H1 (cell line): ENCODE results near the gene NEK4. TPM values are rescaled to one million over a fixed set of nuclear protein-coding genes. Genes with fewer than 3 reads are reported as not detected.

Experiments
- CTCF ChIA-PET: fragments of 300-600 bp; sonication (Branson Sonifier 250); formaldehyde crosslinking; loops from one replicate; lab custom pipeline; 2021; ENCODE audit not compliant: partially characterized antibody; lab: Charles Lee
- POLR2A ChIA-PET: fragments of 300-600 bp; sonication (Branson Sonifier 250); formaldehyde crosslinking; loops from one replicate; lab custom pipeline; 2021; ENCODE audit warnings: inconsistent platforms; ENCODE audit not compliant: partially characterized antibody; lab: Charles Lee
- DNase-seq, 2 experiments: peaks; one replicate each; pipeline versions ENCODE4 v3.0.0 to v3.0.0-alpha.2; 2010 to 2022; ENCODE audit warnings: low spot score in 2 of 2, low read depth in 1 of 2, mixed read lengths in 1 of 2
- FAIRE-seq: peaks from 2 replicates; lab custom pipeline; 2011; peaks lifted over from hg19 to GRCh38; lab: Jason Lieb, UNC
- H2AFZ ChIP-seq: 2 replicates; pipeline ENCODE4 v1.8.1; 2012; ENCODE audit warnings: low read length, inconsistent platforms
- H2AK5ac ChIP-seq: 2 replicates; pipeline ENCODE4 v1.6.1; 2013; ENCODE audit warnings: low read depth, low read length
- H2BK120ac ChIP-seq: replicated peaks from 2 replicates; pipeline ENCODE3; 2013; ENCODE audit warnings: low read depth, low read length, inconsistent platforms
- H2BK12ac ChIP-seq: 2 replicates; pipeline ENCODE4 v1.6.1; 2013; ENCODE audit warnings: low read depth, low read length
- H2BK15ac ChIP-seq: 2 replicates; pipeline ENCODE4 v1.6.1; 2013; ENCODE audit warnings: low read length
- H2BK20ac ChIP-seq: 2 replicates; pipeline ENCODE4 v1.6.1; 2013; ENCODE audit warnings: low read length
- H2BK5ac ChIP-seq: 2 replicates; pipeline ENCODE4 v1.6.1; 2013; ENCODE audit warnings: low read depth, low read length
- H3K14ac ChIP-seq: 2 replicates; pipeline ENCODE4 v1.6.1; 2013; ENCODE audit warnings: inconsistent platforms; ENCODE audit not compliant: insufficient read length
- H3K18ac ChIP-seq: 2 replicates; pipeline ENCODE4 v1.6.1; 2013; ENCODE audit warnings: low read length; ENCODE audit errors: extremely low read depth
- H3K23ac ChIP-seq: 2 replicates; pipeline ENCODE4 v1.6.1; 2013; ENCODE audit warnings: inconsistent platforms; ENCODE audit not compliant: insufficient read length
- H3K23me2 ChIP-seq: 2 replicates; pipeline ENCODE4 v1.6.1; 2013; ENCODE audit warnings: low read depth, low read length
- H3K27ac ChIP-seq: 2 replicates; pipeline ENCODE4 v1.6.1; 2011; ENCODE audit warnings: low read depth, low read length, inconsistent platforms
- H3K27me3 ChIP-seq, 4 experiments: replicated peaks in 1 of 4; 1 replicate in 1 of 4; 2 replicates in 3 of 4; pipeline versions ENCODE4 v1.6.1 to v1.8.1; 2011 to 2013; ENCODE audit warnings: low read length in 3 of 4, mild to moderate bottlenecking in 3 of 4, inconsistent platforms in 2 of 4, mixed read lengths in 2 of 4, moderate library complexity in 1 of 4; ENCODE audit not compliant: control insufficient read depth in 3 of 4, insufficient read depth in 3 of 4; ENCODE audit errors: extremely low read depth in 1 of 4
- H3K36me3 ChIP-seq, 4 experiments: 2 replicates each; pipeline versions ENCODE4 v1.6.1 to v1.8.1; 2011 to 2013; ENCODE audit warnings: mild to moderate bottlenecking in 4 of 4, low read length in 3 of 4, moderate library complexity in 2 of 4, control low read depth in 1 of 4, inconsistent platforms in 1 of 4; ENCODE audit not compliant: insufficient read depth in 4 of 4, control insufficient read depth in 2 of 4
- H3K4ac ChIP-seq: replicated peaks from 2 replicates; pipeline ENCODE3; 2013; ENCODE audit warnings: low read length, low read depth, mixed read lengths, inconsistent platforms; ENCODE audit not compliant: insufficient read length
- H3K4me1 ChIP-seq, 4 experiments: replicated peaks in 1 of 4; 1 replicate in 1 of 4; 2 replicates in 3 of 4; pipeline versions ENCODE4 v1.6.1 to v1.8.1; 2011 to 2013; ENCODE audit warnings: low read length in 3 of 4, inconsistent platforms in 2 of 4, mixed read lengths in 1 of 4; ENCODE audit not compliant: insufficient read depth in 4 of 4, control insufficient read depth in 3 of 4
- H3K4me2 ChIP-seq, 2 experiments: 2 replicates each; pipeline versions ENCODE4 v1.6.1 to v1.8.1; 2011 to 2013; ENCODE audit warnings: low read depth in 2 of 2, low read length in 2 of 2, control low read depth in 1 of 2, inconsistent platforms in 1 of 2, mild to moderate bottlenecking in 1 of 2; ENCODE audit not compliant: insufficient read depth in 1 of 2
- H3K4me3 ChIP-seq, 4 experiments: fragments of 200-600, 300-600 bp in 1 of 4; sonication (generic), shearing (Covaris generic), sonication (Bioruptor Twin) in 1 of 4; 2 replicates each; pipeline versions ENCODE4 v1.5.1 to v1.8.1; 2011 to 2016; ENCODE audit warnings: low read length in 4 of 4, low read depth in 3 of 4, control low read depth in 2 of 4, inconsistent platforms in 2 of 4, mild to moderate bottlenecking in 2 of 4, mixed read lengths in 1 of 4, moderate library complexity in 1 of 4; ENCODE audit not compliant: insufficient read depth in 2 of 4; ENCODE audit errors: extremely low read depth in 1 of 4
- H3K56ac ChIP-seq: replicated peaks from 2 replicates; pipeline ENCODE3; 2013; ENCODE audit warnings: low read depth, mild to moderate bottlenecking, mixed read lengths, low read length, inconsistent platforms; ENCODE audit not compliant: insufficient read length
- H3K79me1 ChIP-seq: 2 replicates; pipeline ENCODE4 v1.6.1; 2013; ENCODE audit warnings: low read depth, low read length, control low read depth
- H3K79me2 ChIP-seq, 2 experiments: 2 replicates each; pipeline versions ENCODE4 v1.6.1 to v1.8.1; 2012 to 2013; ENCODE audit warnings: low read length in 2 of 2, mild to moderate bottlenecking in 2 of 2, inconsistent platforms in 1 of 2; ENCODE audit not compliant: insufficient read depth in 2 of 2, control insufficient read depth in 1 of 2
- H3K9ac ChIP-seq, 4 experiments: replicated peaks in 1 of 4; 1 replicate in 1 of 4; 2 replicates in 3 of 4; pipeline versions ENCODE4 v1.6.1 to v1.8.1; 2011 to 2013; ENCODE audit warnings: low read depth in 3 of 4, low read length in 3 of 4, control low read depth in 2 of 4, mild to moderate bottlenecking in 2 of 4, moderate library complexity in 2 of 4, inconsistent platforms in 1 of 4; ENCODE audit errors: extremely low read depth in 1 of 4
- H3K9me3 ChIP-seq, 2 experiments: 2 replicates each; pipeline versions ENCODE4 v1.6.1 to v1.8.1; 2012 to 2013; ENCODE audit warnings: mild to moderate bottlenecking in 2 of 2, moderate library complexity in 2 of 2, control low read depth in 1 of 2, inconsistent platforms in 1 of 2, low read depth in 1 of 2, low read length in 1 of 2, mixed read lengths in 1 of 2; ENCODE audit not compliant: insufficient read depth in 2 of 2
- H4K20me1 ChIP-seq, 2 experiments: replicated peaks in 1 of 2; 2 replicates each; pipeline versions ENCODE3 to v1.8.1; 2011 to 2013; ENCODE audit warnings: inconsistent platforms in 2 of 2, low read length in 2 of 2, mild to moderate bottlenecking in 1 of 2; ENCODE audit not compliant: insufficient read depth in 2 of 2, control insufficient read depth in 1 of 2
- H4K5ac ChIP-seq: 2 replicates; pipeline ENCODE4 v1.6.1; 2013; ENCODE audit warnings: low read length, low read depth, mixed read lengths, inconsistent platforms; ENCODE audit not compliant: insufficient read length
- H4K8ac ChIP-seq: 2 replicates; pipeline ENCODE4 v1.8.0; 2013; ENCODE audit warnings: mild to moderate bottlenecking, moderate library complexity, low read length, inconsistent platforms; ENCODE audit not compliant: insufficient read depth; ENCODE audit errors: extremely low read depth
- H4K91ac ChIP-seq: replicated peaks from 2 replicates; pipeline ENCODE3; 2013; ENCODE audit warnings: low read length, mixed read lengths, inconsistent platforms; ENCODE audit not compliant: insufficient read length
- CBX8 ChIP-seq: fragments of 300-800, 300-1000 bp; sonication (generic); IDR thresholded peaks from 2 replicates; pipeline ENCODE4 v1.7.1; 2016; ENCODE audit warnings: low read depth, low read length, borderline replicate concordance
- CEBPB ChIP-seq: IDR thresholded peaks from 2 replicates; pipeline ENCODE4 v1.6.1; 2012; ENCODE audit warnings: low read depth, low read length
- KDM4A ChIP-seq: IDR thresholded peaks from one replicate; pipeline ENCODE4 v1.7.1; 2012; ENCODE audit warnings: low read depth, mild to moderate bottlenecking, moderate library complexity, low read length, inconsistent platforms; ENCODE audit not compliant: severe bottlenecking
- NANOG ChIP-seq: IDR thresholded peaks from 2 replicates; pipeline ENCODE4 v1.6.1; 2011; ENCODE audit warnings: low read length, low read depth, mild to moderate bottlenecking, inconsistent platforms; ENCODE audit not compliant: insufficient read depth, poor library complexity, severe bottlenecking
- SAP30 ChIP-seq: fragments of 300-600 bp; sonication (generic); IDR thresholded peaks from 2 replicates; pipeline ENCODE4 v1.7.1; 2012; ENCODE audit warnings: low read length, moderate library complexity, mild to moderate bottlenecking, inconsistent platforms; ENCODE audit not compliant: insufficient read depth, insufficient replicate concordance
- SIN3A ChIP-seq, 2 experiments: IDR thresholded peaks in 1 of 2; conservative IDR thresholded peaks in 1 of 2; 2 replicates each; pipeline ENCODE4 v1.6.1; 2011 to 2012; ENCODE audit warnings: low read length in 2 of 2, improper control_type of control experiment in 1 of 2, low read depth in 1 of 2, mild to moderate bottlenecking in 1 of 2
- SUZ12 ChIP-seq: fragments of 200-600 bp; sonication (generic); IDR thresholded peaks from 2 replicates; pipeline ENCODE4 v1.6.1; 2012; ENCODE audit warnings: mild to moderate bottlenecking, inconsistent platforms, low read length, moderate library complexity, mixed read lengths
- TAF7 ChIP-seq: optimal IDR thresholded peaks from 2 replicates; pipeline ENCODE3; 2011; ENCODE audit warnings: low read depth, mild to moderate bottlenecking, inconsistent platforms, low read length, moderate library complexity, borderline replicate concordance
- TCF12 ChIP-seq: IDR thresholded peaks from 2 replicates; pipeline ENCODE4 v1.6.1; 2011; ENCODE audit warnings: low read depth, mild to moderate bottlenecking, low read length
- TEAD4 ChIP-seq: IDR thresholded peaks from 2 replicates; pipeline ENCODE4 v1.6.1; 2012; ENCODE audit warnings: low read depth, low read length, inconsistent platforms, mixed read lengths
- WGBS, 2 experiments: shearing (Covaris generic) in 1 of 2; methylation state at CpG; one replicate each; pipeline versions ENCODE4 v1.1.6 to v1.1.7; 2013 to 2015; ENCODE audit warnings: low lambda C conversion rate in 2 of 2, mixed read lengths in 2 of 2, inconsistent platforms in 1 of 2, low coverage in 1 of 2, missing lambda C conversion rate in 1 of 2; ENCODE audit not compliant: insufficient replicate concordance in 2 of 2, insufficient coverage in 1 of 2, insufficient read length in 1 of 2; ENCODE audit errors: extremely low coverage in 1 of 2, missing lambda C conversion rate in 1 of 2; 5-methylcytosine and 5-hydroxymethylcytosine counted together
- polyA plus RNA-seq, 7 experiments: library from polyadenylated mRNA; depleted of rRNA in 3 of 7; stranded (reverse) in 5 of 7; unstranded in 2 of 7; fragments of >200 nt in 5 of 7; fragments of 200-250 nt in 2 of 7; gene quantifications; 1 replicate in 5 of 7; 2 replicates in 1 of 7; 4 replicates in 1 of 7; pipeline versions ENCODE4 v1.2.1 to v1.2.3, GENCODE V29; 2011 to 2013; ENCODE audit warnings: missing spikeins in 2 of 7, mixed read lengths in 2 of 7
- total RNA-seq: library from RNA; stranded (reverse); fragmentation: NEBNext Ultra II Directional; extraction: Animal tissue kit (Norgen Biotek cat#: 25700); gene quantifications from 2 replicates; pipeline ENCODE4 v1.2.1, GENCODE V29; 2021
- TF ChIP-seq, protein P1 (sequence below): IDR thresholded peaks from 2 replicates; pipeline ENCODE4 v1.6.1; 2012; ENCODE audit warnings: inconsistent platforms

Gene NEK4
- total and polyA plus RNA-seq, 2 of the 8 experiments (the other 6 are each of a cell fraction or from before 2014, with no cell fraction given) = 7.5 to 40.0 TPM

GRCh38 chr3:52777127-52777958 is 6.6 kb upstream of the NEK4 start, which contains the start of gene ITIH1:
TSS of gene ITIH1 (plus strand) at chr3:52777599. CDS start at chr3:52777616, 17 bp downstream.
- no peak within 1 kb of the TSS for H2BK12ac ChIP-seq
- no peak within 1 kb of the TSS for H2AFZ ChIP-seq
- CTCF ChIA-PET = interaction anchor here (0.6 to 4.3 kb wide), 4 partner anchors 9 to 210 kb away, joined by 3 to 21 read pairs (median 5); no protein-coding TSS in a partner anchor
- H3K23ac ChIP-seq = no peak within 1 kb of the TSS
- H3K27me3 ChIP-seq = no peaks in the 10 kb centered on the region; a peak in 1 of 7 replicates
- H3K4ac ChIP-seq = no peak within 1 kb of the TSS
- H3K56ac ChIP-seq = no peak within 1 kb of the TSS
- no peak within 1 kb of the TSS for H3K27ac ChIP-seq
- no peak for FAIRE-seq
- H3K4me2 ChIP-seq = no peak within 1 kb of the TSS
- H4K8ac ChIP-seq = no peak within 1 kb of the TSS
- H3K9ac ChIP-seq = no peak within 1 kb of the TSS
- no peak within 1 kb of the TSS for H2BK5ac ChIP-seq
- H3K4me1 ChIP-seq = peaks cover 0 to 7% (median 0%) of the 10 kb centered on the region in 4 experiments; a peak in 1 of 7 replicates
- H2BK20ac ChIP-seq = no peak within 1 kb of the TSS
- no peak within 1 kb of the TSS for H3K4me3 ChIP-seq
- H3K79me2 ChIP-seq = no peaks in the 10 kb centered on the region
- WGBS, 2 experiments = 89% methylated on average over 12 of the region's 12 CpGs; no CpG with 5 or more reads in 1 of the 2 experiments
- no peaks in the 10 kb centered on the region for H3K79me1 ChIP-seq
- no peak within 1 kb of the TSS for H4K5ac ChIP-seq
- no peak within 1 kb of the TSS for H2AK5ac ChIP-seq
- H4K20me1 ChIP-seq = no peaks in the 10 kb centered on the region
- no peaks in the 10 kb centered on the region for H3K9me3 ChIP-seq
- no peak within 1 kb of the TSS for H2BK15ac ChIP-seq
- H4K91ac ChIP-seq = no peak within 1 kb of the TSS
- H3K23me2 ChIP-seq = no peaks in the 10 kb centered on the region
- POLR2A ChIA-PET = interaction anchor here (1.4 kb wide), 1 partner anchor 11 kb away, joined by 4 read pairs; no protein-coding TSS in a partner anchor
- DNase-seq = no peak
- H3K36me3 ChIP-seq = no peaks in the 10 kb centered on the region; a peak in 1 of 8 replicates
- no peak within 1 kb of the TSS for H3K18ac ChIP-seq
- no peak within 1 kb of the TSS for H3K14ac ChIP-seq
- H2BK120ac ChIP-seq = no peak within 1 kb of the TSS
- TF ChIP-seq TEAD4 = no peak
- TF ChIP-seq CBX8 = no peak
- no peak for TF ChIP-seq SUZ12
- no peak for TF ChIP-seq SIN3A (conservative IDR thresholded peaks at IDR 0.05 in 1 of 2, IDR thresholded peaks at IDR 0.05 in 1 of 2; ENCODE audit: low read depth in 1 of 2, low read length in 2 of 2)
- no peak for TF ChIP-seq SAP30
- TF ChIP-seq TAF7 = no peak
- TF ChIP-seq TCF12 = no peak
- no peak for TF ChIP-seq CEBPB
- TF ChIP-seq, protein P1, sequence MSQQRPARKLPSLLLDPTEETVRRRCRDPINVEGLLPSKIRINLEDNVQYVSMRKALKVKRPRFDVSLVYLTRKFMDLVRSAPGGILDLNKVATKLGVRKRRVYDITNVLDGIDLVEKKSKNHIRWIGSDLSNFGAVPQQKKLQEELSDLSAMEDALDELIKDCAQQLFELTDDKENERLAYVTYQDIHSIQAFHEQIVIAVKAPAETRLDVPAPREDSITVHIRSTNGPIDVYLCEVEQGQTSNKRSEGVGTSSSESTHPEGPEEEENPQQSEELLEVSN = no peak
- no peak for TF ChIP-seq NANOG
- TF ChIP-seq KDM4A = no peak
